Measurements from ENCODE around the gene MUL1.
"Not testable (repeated sequence)": the region's sequence is repeated elsewhere in the genome, so short reads cannot be mapped to it uniquely, and the experiment has no call there.

MUL1 gene

DNA sequence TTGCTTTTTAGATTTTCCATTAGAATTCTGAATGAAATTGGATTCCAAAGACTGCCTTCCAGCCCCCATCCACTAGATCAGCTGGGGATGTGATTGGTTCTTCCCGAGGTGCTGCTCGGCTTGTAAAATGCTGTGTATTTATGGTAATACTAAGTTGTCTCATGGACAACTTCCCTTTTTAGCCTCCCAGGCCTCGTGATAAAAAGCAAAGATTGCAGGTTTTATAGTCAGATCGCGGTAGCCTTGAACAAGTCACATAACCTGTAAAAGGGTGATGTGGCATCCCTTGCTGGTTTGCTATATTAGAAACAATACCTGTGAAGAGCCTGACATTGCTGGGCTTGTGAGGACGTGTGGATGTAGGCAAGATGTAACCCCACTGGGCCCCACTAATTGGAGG is 10.4 kb downstream of the MUL1 start:
- Mint-ChIP-seq H3K36me3 (peaks cover 18 to 28% of the 10 kb centered on the region in 2 donors), H3K4me1 (peaks cover 0 to 7% of the 10 kb centered on the region in 2 donors), H3K4me3 (no peak overlapping the region), H3K27me3 (no peaks in the 10 kb centered on the region), H3K27ac (no peak overlapping the region), H3K9me3 (no peaks in the 10 kb centered on the region)
- ATAC-seq (replicated peaks) (no peak), DNase-seq (no peak)

DNA sequence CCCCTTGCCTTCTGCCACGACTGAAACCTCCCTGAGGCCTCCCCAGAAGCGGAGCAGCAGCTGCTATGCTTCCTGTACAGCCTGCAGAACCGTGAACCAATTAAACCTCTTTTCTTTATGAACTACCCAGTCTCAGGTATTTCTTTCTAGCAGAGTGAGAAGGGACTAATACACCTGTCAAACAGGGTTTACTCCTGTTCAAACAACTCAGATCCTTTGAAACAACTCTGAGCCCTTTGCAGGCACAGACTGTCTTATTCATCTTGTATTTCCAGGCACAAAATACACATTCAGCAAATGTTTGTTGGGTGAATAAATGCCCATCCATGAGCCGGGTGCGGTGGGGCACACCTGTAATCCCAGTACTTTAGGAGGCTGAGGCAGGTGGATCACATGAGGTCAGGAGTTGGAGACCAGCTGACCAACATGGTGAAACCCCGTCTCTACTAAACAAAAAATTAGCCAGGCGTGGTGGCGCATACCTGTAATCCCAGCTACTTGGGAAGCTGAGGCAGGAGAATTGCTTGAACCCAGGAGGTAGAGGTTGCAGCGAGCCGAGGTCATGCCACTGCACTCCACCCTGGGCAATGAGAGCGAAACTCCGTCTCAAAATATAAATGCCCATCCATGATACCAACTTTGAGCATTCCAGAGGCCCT is 11.1 kb downstream of the MUL1 start:
- H3K27ac Mint-ChIP-seq; H3K4me3 Mint-ChIP-seq; H3K4me1 Mint-ChIP-seq; DNase-seq; ATAC-seq (replicated peaks); H3K9me3 Mint-ChIP-seq; H3K27me3 Mint-ChIP-seq: not testable (repeated sequence)
- H3K36me3 Mint-ChIP-seq = peaks cover 15 to 24% of the 10 kb centered on the region in 2 donors

DNA sequence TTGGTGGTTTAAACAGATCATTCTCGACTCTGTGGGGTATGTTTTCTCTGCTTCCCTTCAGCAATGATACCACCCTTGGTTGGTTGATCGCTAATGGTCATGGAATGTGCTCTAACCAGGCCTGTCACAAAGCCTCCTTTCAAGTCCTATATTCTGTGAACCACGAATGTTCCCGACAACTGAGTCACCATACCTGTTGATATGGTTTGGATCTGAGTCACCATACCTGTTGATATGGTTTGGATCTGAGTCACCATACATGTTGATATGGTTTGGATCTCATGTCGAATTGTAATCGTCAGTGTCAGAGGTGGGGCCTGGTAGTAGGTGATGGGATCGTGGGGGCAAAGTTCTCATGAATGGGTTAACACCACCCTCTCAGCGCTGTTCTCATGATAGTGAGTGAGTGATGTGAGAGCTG is 11.7 kb downstream of the MUL1 start:
- no peak for ATAC-seq (replicated peaks)
- Mint-ChIP-seq H3K27ac (no peak overlapping the region), H3K36me3 (peaks cover 15 to 24% of the 10 kb centered on the region in 2 donors)

DNA sequence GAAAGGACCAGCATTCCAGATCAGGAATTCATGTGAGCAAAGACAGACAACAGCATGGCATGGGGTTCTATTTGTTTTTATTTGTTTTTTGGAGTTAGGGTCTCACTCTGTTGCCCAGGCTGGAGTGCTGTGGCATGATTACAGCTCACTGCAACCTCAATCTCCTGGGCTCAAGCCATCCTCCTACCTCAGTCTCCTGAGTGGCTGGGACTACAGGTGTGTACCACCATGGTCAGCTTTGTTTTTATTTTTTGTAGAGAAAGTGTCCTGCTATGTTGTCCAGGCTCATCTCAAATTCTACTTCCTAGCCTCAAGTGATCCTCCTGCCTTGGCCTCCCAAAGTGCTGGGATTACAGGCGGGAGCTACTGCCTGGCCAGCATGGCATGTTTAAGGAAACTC is 12.3 kb downstream of the MUL1 start:
- no peaks in the 10 kb centered on the region for H3K9me3 Mint-ChIP-seq
- H3K27ac Mint-ChIP-seq = no peak overlapping the region
- no peak overlapping the region for H3K4me3 Mint-ChIP-seq

More for the DNA sequence above, 11.7 kb downstream of the MUL1 start:
- no peaks in the 10 kb centered on the region for H3K9me3 Mint-ChIP-seq
- peaks cover 0 to 7% of the 10 kb centered on the region in 2 donors for H3K4me1 Mint-ChIP-seq
- no peak for DNase-seq
- H3K27me3 Mint-ChIP-seq = peaks cover 0 to 1% of the 10 kb centered on the region in 2 donors
- no peak overlapping the region for H3K4me3 Mint-ChIP-seq

DNA sequence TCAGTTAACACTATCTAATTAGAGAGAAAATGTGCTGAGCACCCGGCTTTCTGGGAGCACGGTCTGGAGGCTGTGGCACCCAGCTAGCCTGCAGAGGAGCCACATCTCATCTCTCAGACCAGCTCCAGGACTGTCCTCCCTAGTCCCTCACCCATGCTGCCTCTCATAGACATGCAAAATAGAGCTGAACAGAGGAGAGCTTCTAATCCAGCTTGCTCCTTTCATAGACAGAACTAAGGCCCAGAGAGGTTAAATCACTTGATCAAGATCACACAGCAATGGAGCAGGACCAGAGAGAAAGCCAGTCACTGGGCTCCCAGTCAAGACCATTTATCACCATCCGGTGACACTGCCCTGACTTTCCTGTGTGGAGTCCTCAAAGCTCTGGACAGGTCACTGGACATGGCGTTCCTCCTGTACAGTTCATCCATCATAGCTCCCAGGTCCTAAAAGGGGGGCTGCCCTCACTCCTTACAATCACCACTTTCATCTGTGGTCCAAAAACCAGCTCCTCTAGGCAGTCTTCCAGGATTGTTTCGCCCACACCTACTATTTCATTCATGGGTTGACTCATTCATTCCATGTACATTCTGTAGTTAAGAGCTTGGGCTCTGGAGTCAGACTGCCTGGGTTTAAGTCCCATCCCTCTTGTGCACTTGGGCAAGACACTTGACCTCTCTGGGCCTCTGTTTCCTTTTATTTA is 13.2 kb downstream of the MUL1 start:
- Mint-ChIP-seq H3K9me3 (no peaks in the 10 kb centered on the region), H3K27ac (peak overlapping the region; percentile 43)
- ATAC-seq (replicated peaks) = no peak

More for the DNA sequence above, 12.3 kb downstream of the MUL1 start:
- DNase-seq (no peak), ATAC-seq (replicated peaks) (no peak)
- Mint-ChIP-seq H3K36me3 (peaks cover 15 to 21% of the 10 kb centered on the region in 2 donors), H3K4me1 (peaks cover 0 to 7% of the 10 kb centered on the region in 2 donors), H3K27me3 (peaks cover 0 to 7% of the 10 kb centered on the region in 2 donors)

DNA sequence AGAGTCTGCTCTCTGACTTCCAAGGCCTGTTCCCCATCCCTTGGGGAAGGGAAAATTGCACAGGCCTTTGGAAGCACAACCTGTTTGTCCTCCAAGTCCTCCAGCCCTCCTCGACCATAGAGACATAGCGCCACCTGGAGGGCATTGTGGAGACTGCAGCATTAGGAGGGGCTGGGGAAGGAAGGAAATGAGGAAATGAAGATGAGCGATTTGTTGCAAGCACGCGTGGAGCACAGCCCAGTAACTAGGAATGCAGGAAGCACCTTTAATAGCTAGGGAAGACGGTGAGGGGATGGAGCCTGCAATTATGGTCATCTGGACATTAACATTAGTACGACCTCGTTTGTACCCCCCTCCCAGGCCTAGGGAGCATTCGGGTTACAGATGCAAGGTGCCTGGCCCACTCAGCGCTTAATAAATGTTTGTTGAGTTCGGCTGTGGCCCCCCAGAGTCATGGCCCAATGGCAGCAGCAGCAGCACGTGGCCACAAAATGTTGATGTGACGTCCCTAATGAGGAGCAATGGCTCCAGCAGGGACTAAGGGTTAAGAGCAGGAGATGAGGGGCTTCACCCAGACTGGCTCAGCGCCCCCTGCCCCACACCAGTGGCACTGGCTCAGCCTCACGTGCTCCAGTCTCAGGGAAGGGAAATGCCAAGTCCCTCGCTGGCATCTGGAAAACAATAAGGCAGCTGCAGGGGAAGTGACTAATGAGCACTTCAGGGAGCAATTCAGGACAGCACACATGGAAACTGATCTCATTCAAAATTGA is 13.9 kb downstream of the MUL1 start:
- Mint-ChIP-seq H3K27ac (no peak overlapping the region), H3K4me3 (no peak overlapping the region), H3K4me1 (peaks cover 0 to 7% of the 10 kb centered on the region in 2 donors), H3K36me3 (peaks cover 4 to 10% of the 10 kb centered on the region in 2 donors), H3K27me3 (peaks cover 9 to 21% of the 10 kb centered on the region in 2 donors), H3K9me3 (no peaks in the 10 kb centered on the region)
- peak; percentile 74 for DNase-seq
- ATAC-seq (replicated peaks) = peak; percentile 87 to 88

More for the DNA sequence above, 13.2 kb downstream of the MUL1 start:
- peaks cover 0 to 7% of the 10 kb centered on the region in 2 donors for H3K4me1 Mint-ChIP-seq
- no peak for DNase-seq
- H3K4me3 Mint-ChIP-seq = no peak overlapping the region
- peaks cover 10 to 16% of the 10 kb centered on the region in 2 donors for H3K36me3 Mint-ChIP-seq
- peaks cover 4 to 16% of the 10 kb centered on the region in 2 donors for H3K27me3 Mint-ChIP-seq

DNA sequence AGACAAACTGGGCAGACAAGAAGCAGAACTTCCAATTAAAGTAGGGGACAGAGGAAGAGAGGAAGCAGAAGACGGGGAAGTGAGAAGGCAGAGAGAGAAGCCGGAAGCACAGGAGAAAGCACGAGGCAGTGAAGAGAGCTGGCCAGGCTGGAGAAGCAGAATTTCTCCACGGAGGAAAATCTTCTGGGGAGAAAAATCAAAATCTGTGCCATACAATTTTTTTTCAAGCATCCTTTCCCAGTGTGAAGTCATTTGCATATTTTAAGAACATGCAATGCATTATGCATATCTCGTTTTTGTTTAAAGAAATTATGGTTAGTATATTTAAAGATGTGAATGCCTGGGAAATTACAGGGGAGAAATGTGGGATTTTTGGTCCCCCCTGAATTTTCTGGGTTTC is 14.6 kb downstream of the MUL1 start:
- peaks cover 15 to 28% of the 10 kb centered on the region in 2 donors for H3K27me3 Mint-ChIP-seq
- no peak overlapping the region for H3K27ac Mint-ChIP-seq
- ATAC-seq (replicated peaks) = no peak
- H3K36me3 Mint-ChIP-seq = peaks cover 3 to 4% of the 10 kb centered on the region in 2 donors
- DNase-seq = no peak
- no peaks in the 10 kb centered on the region for H3K9me3 Mint-ChIP-seq
- H3K4me1 Mint-ChIP-seq = peaks cover 0 to 7% of the 10 kb centered on the region in 2 donors
- no peak overlapping the region for H3K4me3 Mint-ChIP-seq

DNA sequence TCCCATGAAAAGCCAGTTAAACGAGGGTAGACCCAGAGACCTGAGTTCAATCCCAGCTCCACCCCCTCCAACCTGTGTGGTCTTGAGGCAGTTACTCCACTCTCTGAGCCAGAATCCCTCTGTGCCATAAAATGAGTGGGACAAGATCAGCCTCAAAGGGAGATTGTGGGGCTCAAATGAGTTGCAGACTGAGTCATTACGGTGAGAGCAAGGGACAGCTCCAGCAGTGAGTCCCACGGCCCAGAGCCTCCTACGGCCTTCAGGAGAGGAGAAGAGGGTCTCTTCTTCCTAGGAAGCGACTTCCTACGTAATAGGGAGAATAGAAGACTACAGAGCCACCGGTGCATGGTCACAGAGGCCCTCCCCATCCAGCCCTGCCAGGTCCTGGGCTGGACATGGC is 15.2 kb downstream of the MUL1 start:
- DNase-seq (no peak), ATAC-seq (replicated peaks) (no peak)
- H3K36me3 Mint-ChIP-seq = peaks cover 3 to 4% of the 10 kb centered on the region in 2 donors
- no peak overlapping the region for H3K4me3 Mint-ChIP-seq
- H3K27ac Mint-ChIP-seq = no peak overlapping the region
- no peaks in the 10 kb centered on the region for H3K9me3 Mint-ChIP-seq
- peaks cover 0 to 7% of the 10 kb centered on the region in 2 donors for H3K4me1 Mint-ChIP-seq
- peaks cover 19 to 33% of the 10 kb centered on the region in 2 donors for H3K27me3 Mint-ChIP-seq

DNA sequence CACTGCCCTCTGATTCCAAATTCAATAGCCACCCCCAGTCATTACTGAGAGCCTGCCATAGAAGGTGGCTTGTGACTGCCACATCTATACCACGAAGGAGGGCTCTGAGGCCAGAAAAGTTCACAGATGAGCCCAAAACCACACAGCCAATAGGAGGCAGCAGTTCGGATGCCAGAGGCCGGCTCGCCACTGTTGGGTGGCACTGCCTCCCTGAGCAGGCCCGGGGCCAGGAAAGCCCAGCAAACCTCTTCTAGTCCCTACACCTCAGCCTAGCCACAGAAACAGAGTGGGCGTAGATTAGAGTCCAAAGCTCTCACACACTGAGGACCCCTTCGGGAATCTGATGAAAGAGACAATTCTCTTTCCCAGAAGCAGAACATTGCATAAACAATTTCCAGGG is 16.1 kb downstream of the MUL1 start:
- ATAC-seq (replicated peaks) (no peak), DNase-seq (no peak)
- Mint-ChIP-seq H3K27ac (no peak overlapping the region), H3K4me3 (no peak overlapping the region), H3K9me3 (no peaks in the 10 kb centered on the region), H3K4me1 (peaks cover 5 to 9% of the 10 kb centered on the region in 2 donors), H3K36me3 (peaks cover 3 to 4% of the 10 kb centered on the region in 2 donors), H3K27me3 (peaks cover 28 to 42% of the 10 kb centered on the region in 2 donors)

DNA sequence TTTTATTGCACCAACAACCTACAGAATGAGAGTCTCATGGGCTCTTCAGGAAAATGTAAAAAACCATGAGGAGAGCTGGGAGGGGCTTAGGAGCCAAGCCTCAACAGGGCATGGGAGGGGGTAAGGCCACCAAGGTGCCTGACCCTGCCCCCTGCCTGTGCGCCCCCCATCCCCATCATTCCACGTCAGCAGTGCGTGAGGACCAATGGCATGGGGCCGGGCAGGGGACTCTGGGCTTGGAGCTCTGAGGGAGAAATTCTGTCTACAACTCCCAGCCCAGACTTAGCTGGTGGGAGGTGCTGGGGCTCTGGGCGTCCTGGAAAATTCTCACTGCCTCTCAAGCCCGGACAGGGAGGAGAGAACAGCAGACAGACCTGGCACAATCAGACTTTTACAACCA is 16.8 kb downstream of the MUL1 start:
- no peak for DNase-seq
- no peaks in the 10 kb centered on the region for H3K9me3 Mint-ChIP-seq
- no peaks in the 10 kb centered on the region for H3K36me3 Mint-ChIP-seq
- no peak overlapping the region for H3K4me3 Mint-ChIP-seq
- H3K27ac Mint-ChIP-seq = no peak overlapping the region
- ATAC-seq (replicated peaks) = no peak
- peaks cover 6 to 8% of the 10 kb centered on the region in 2 donors for H3K4me1 Mint-ChIP-seq
- H3K27me3 Mint-ChIP-seq = peaks cover 28 to 48% of the 10 kb centered on the region in 2 donors

DNA sequence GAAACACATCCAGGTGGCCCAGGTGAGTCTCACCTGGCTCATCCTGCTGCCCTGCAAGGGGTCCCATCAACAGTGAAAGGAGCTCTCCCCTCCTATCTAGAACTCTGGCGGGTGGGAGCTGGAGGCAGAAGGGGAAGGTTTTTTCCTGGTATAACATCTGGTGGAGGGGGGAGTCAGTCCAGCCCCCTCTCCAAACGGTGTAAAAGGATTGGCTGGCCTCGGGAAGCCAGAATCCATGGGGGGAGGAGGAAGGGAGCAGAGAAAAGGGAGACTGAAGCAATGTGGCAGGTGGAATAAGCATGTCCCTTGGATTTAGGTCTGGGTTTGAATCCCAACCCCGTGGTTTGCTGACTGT is 20.7 kb downstream of the MUL1 start:
- peak overlapping the region; percentile 65 for H3K27ac Mint-ChIP-seq
- no peaks in the 10 kb centered on the region for H3K9me3 Mint-ChIP-seq
- peaks cover 15 to 27% of the 10 kb centered on the region in 2 donors for H3K4me1 Mint-ChIP-seq
- H3K27me3 Mint-ChIP-seq = peaks cover 56 to 78% of the 10 kb centered on the region in 2 donors
- no peak overlapping the region for H3K4me3 Mint-ChIP-seq
- DNase-seq (no peak), ATAC-seq (replicated peaks) (no peak)
- peaks cover 0 to 3% of the 10 kb centered on the region in 2 donors for H3K36me3 Mint-ChIP-seq

DNA sequence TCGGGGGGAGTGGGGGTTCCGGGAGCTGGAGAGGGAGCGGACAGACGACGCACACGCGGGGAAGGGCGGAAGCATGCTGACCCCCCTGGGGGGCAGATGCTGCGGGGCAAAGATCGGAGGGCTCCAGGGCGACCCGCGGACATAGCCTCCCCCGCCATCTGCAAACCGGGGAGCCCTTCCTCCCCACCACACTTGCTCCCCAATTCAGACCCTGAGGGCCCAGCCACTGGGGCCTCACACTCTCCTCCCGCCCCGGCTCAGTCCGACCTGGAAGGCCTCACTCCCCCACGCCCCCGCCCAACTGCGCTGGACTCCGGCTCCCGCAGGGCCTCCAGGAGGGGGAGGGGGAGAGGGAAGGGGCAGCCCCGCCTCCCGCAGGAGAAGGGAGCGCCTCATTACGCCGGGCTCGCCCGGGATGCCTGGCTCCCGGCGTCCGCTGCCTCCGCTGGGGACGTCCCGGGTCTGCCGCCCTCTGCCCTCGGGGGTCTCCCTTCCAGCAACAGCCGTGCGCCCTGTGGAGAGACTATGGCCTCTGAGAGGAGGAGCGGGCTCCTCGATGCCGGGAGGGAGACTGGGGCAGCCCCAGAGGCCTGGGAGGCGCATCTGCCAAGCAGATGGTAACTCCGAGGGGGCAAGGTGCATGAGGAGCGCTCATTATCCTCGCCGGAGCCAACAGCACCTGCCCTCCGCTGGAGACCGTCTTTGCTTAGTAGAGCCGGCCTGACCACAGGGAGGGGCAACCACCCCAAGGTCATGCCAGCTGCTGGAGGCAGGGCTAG is 21.3 kb downstream of the MUL1 start:
- ATAC-seq (replicated peaks) = no peak
- Mint-ChIP-seq H3K27ac (peak overlapping the region; percentile 65), H3K4me3 (peak overlapping the region; percentile 53 to 83), H3K9me3 (no peaks in the 10 kb centered on the region), H3K4me1 (peaks cover 15 to 27% of the 10 kb centered on the region in 2 donors), H3K27me3 (peaks cover 62 to 84% of the 10 kb centered on the region in 2 donors), H3K36me3 (peaks cover 0 to 3% of the 10 kb centered on the region in 2 donors)
- no peak for DNase-seq

DNA sequence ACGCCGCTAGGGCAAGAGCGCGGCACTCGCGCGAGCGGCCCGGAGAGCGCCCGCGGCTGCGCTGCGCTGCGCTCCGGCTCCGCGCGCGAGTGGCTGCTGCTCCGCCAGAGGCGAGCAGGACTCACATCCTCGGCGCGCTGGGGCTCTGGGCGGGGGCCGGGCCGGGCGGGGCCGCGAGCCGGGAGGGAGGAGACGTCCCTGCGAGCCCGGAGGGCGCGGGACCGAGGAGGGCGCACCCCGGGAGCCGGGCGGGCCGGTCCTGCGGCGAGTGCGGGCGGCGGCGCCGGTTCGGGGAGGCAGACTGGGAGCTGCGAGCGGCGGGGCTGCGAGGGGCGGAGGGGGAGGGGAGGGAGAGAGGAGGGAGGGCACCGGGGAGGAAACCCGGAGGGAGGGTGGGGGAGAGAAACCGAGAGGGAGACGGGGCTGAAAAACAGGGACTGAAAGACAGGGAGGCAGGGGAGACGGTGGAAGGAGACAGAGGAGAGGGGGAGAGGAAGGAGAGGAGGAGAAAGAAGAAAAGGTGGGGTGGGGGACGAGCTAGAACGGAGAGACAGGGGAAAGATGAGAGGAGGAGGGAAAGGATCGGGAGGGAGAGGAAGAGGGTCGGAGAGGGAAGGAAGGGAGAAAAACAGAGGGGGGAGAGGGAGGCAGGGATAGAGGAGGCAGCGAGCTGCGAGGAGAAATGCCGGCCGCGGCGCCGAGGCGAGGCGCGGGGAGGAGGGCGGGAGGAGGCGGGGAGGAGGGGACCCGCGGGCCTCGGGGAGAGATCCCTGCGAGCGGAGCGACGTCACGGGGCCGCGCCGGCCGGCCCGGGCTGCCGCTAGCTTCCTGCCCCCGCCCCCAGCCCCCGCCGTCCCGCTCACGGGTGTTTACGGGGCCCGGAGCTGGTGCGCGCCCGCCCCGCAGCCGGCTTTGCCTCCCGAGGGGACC is 22.2 kb downstream of the MUL1 start, which contains the start of gene CAMK2N1:
Gene CAMK2N1 (minus strand): TSS at position 684 of the 930 bp plus-strand sequence. CDS start 831 bp downstream, outside the sequence.
- peak; percentile 55 to 61 for ATAC-seq (replicated peaks)
- peak within 1 kb of the TSS; percentile 88 for H3K27ac Mint-ChIP-seq
- no peaks in the 10 kb centered on the region for H3K9me3 Mint-ChIP-seq
- H3K4me1 Mint-ChIP-seq = peaks cover 15 to 27% of the 10 kb centered on the region in 2 donors
- no peak for DNase-seq
- peak within 1 kb of the TSS; percentile 83 to 90 for H3K4me3 Mint-ChIP-seq
- H3K36me3 Mint-ChIP-seq = peaks cover 0 to 3% of the 10 kb centered on the region in 2 donors
- H3K27me3 Mint-ChIP-seq = peaks cover 68 to 86% of the 10 kb centered on the region in 2 donors

Measured in stimulated activated naive B cell treated with anti-CD40 and anti-IgM and Interleukin-4, amounts not matched to agents 10 μg/mL and 1 μg/mL and 100 μg/mL, for 72 hours (primary cell).